HUES48 (cell line): Measurements from ENCODE around the gene CXCL8.
"Not testable (repeated sequence)": the region's sequence is repeated elsewhere in the genome, so short reads cannot be mapped to it uniquely, and the experiment has no call there.

Source experiments
- H3K27ac ChIP-seq: one replicate; pipeline ENCODE4 v1.7.0; 2013; ENCODE audit warnings: low read depth, low read length, inconsistent platforms
- H3K27me3 ChIP-seq: 2 replicates; pipeline ENCODE4 v1.6.1; 2013; ENCODE audit warnings: mild to moderate bottlenecking, low read length; ENCODE audit not compliant: control insufficient read depth, insufficient read depth
- H3K36me3 ChIP-seq: 2 replicates; pipeline ENCODE4 v1.6.1; 2013; ENCODE audit warnings: low read length; ENCODE audit not compliant: control insufficient read depth, insufficient read depth
- H3K4me1 ChIP-seq: 2 replicates; pipeline ENCODE4 v1.6.1; 2013; ENCODE audit warnings: mild to moderate bottlenecking, low read length; ENCODE audit not compliant: control insufficient read depth, insufficient read depth
- H3K4me3 ChIP-seq: 2 replicates; pipeline ENCODE4 v1.5.1; 2013; ENCODE audit warnings: mild to moderate bottlenecking, low read depth, low read length
- H3K9ac ChIP-seq: 2 replicates; pipeline ENCODE4 v1.6.1; 2013; ENCODE audit warnings: mild to moderate bottlenecking, low read depth, low read length, moderate library complexity
- H3K9me3 ChIP-seq: 2 replicates; pipeline ENCODE4 v1.6.1; 2013; ENCODE audit warnings: low read length; ENCODE audit not compliant: control insufficient read depth, insufficient read depth

Gene CXCL8

GRCh38 chr4:73765296-73765695 lies 24.9 kb downstream of the CXCL8 start:
- Histone ChIP-seq H3K9me3 (no peaks in the 10 kb centered on the region), H3K36me3 (no peaks in the 10 kb centered on the region), H3K9ac (no peak overlapping the region), H3K4me1 (no peaks in the 10 kb centered on the region), H3K27me3 (no peaks in the 10 kb centered on the region), H3K27ac (no peak overlapping the region), H3K4me3 (no peak overlapping the region)

GRCh38 chr4:73770917-73771316 lies 30.5 kb downstream of the CXCL8 start:
- H3K27ac ChIP-seq: no peak overlapping the region
- H3K4me3 ChIP-seq: no peak overlapping the region
- H3K27me3 ChIP-seq: no peaks in the 10 kb centered on the region
- H3K9ac ChIP-seq: no peak overlapping the region
- no peaks in the 10 kb centered on the region for H3K9me3 ChIP-seq
- H3K36me3 ChIP-seq: no peaks in the 10 kb centered on the region
- H3K4me1 ChIP-seq: no peaks in the 10 kb centered on the region

- H3K27me3 ChIP-seq: no peaks in the 10 kb centered on the region
- H3K36me3 ChIP-seq: no peaks in the 10 kb centered on the region
- H3K27ac ChIP-seq: no peak overlapping the region
- no peaks in the 10 kb centered on the region for H3K9me3 ChIP-seq
- no peak overlapping the region for H3K9ac ChIP-seq
- no peak overlapping the region for H3K4me3 ChIP-seq
- H3K4me1 ChIP-seq: no peaks in the 10 kb centered on the region
Measured at GRCh38 chr4:73772363-73772762, 32.0 kb downstream of the CXCL8 start.

- not testable (repeated sequence) for H3K4me1 ChIP-seq, H3K27me3 ChIP-seq, H3K9me3 ChIP-seq, H3K4me3 ChIP-seq, H3K36me3 ChIP-seq, H3K9ac ChIP-seq, H3K27ac ChIP-seq
Measured at GRCh38 chr4:73774406-73774805, 34.0 kb downstream of the CXCL8 start.

GRCh38 chr4:73776321-73776729 lies 36.0 kb downstream of the CXCL8 start:
- H3K4me1 ChIP-seq: no peaks in the 10 kb centered on the region
- H3K9ac ChIP-seq: no peak overlapping the region
- H3K36me3 ChIP-seq: no peaks in the 10 kb centered on the region
- H3K27ac ChIP-seq: no peak overlapping the region
- no peaks in the 10 kb centered on the region for H3K9me3 ChIP-seq
- no peak overlapping the region for H3K4me3 ChIP-seq
- H3K27me3 ChIP-seq: no peaks in the 10 kb centered on the region

GRCh38 chr4:73777612-73778011 lies 37.2 kb downstream of the CXCL8 start:
- H3K9me3 ChIP-seq: no peaks in the 10 kb centered on the region
- H3K36me3 ChIP-seq: no peaks in the 10 kb centered on the region
- H3K4me1 ChIP-seq: no peaks in the 10 kb centered on the region
- no peak overlapping the region for H3K4me3 ChIP-seq
- H3K9ac ChIP-seq: no peak overlapping the region
- H3K27me3 ChIP-seq: no peaks in the 10 kb centered on the region
- H3K27ac ChIP-seq: no peak overlapping the region

GRCh38 chr4:73780243-73780642 lies 39.9 kb downstream of the CXCL8 start:
- no peak overlapping the region for H3K9ac ChIP-seq

DNA sequence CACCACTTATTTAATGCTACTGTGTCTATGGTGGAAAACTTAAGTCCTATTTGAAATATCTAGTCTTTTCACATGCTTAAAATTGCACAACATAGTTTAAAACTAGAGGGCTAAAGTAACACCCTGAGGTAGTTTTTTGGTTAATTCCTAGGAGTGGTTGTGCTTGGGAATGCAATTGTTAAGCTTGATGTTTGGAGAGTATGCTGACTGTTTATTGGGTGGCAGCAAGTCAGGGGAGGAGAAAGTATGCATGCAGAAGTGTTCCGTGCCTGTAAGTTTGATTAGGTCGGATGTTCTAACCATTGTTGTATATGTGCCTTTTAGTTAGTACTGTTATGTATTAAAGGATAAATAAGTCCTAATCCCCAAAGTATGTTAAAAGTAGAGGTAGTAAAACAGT lies 40.5 kb downstream of the CXCL8 start:
- Histone ChIP-seq H3K36me3 (no peaks in the 10 kb centered on the region), H3K4me1 (no peaks in the 10 kb centered on the region), H3K9ac (no peak overlapping the region), H3K27ac (no peak overlapping the region), H3K9me3 (no peaks in the 10 kb centered on the region), H3K4me3 (no peak overlapping the region), H3K27me3 (no peaks in the 10 kb centered on the region)

More at GRCh38 chr4:73780243-73780642, 39.9 kb downstream of the CXCL8 start:
- H3K4me3 ChIP-seq: no peak overlapping the region
- H3K27me3 ChIP-seq: no peaks in the 10 kb centered on the region
- no peaks in the 10 kb centered on the region for H3K4me1 ChIP-seq
- H3K36me3 ChIP-seq: no peaks in the 10 kb centered on the region
- H3K9me3 ChIP-seq: no peaks in the 10 kb centered on the region
- no peak overlapping the region for H3K27ac ChIP-seq

GRCh38 chr4:73788411-73788810 lies 48.0 kb downstream of the CXCL8 start:
- no peak overlapping the region for H3K27ac ChIP-seq
- H3K9ac ChIP-seq: no peak overlapping the region
- no peak overlapping the region for H3K4me3 ChIP-seq
- no peaks in the 10 kb centered on the region for H3K27me3 ChIP-seq
- no peaks in the 10 kb centered on the region for H3K4me1 ChIP-seq
- no peaks in the 10 kb centered on the region for H3K36me3 ChIP-seq
- H3K9me3 ChIP-seq: no peaks in the 10 kb centered on the region
